CD4-positive, alpha-beta T cell treated with Interleukin-6 at 100 ng/mL for 8 hours (primary cell): Measurements from ENCODE around the gene PLCD4.

Experiments used
- DNase-seq: peaks from one replicate; pipeline ENCODE4 v3.0.0-alpha.2; 2020; ENCODE audit warnings: mixed read lengths, low spot score

The PLCD4 gene

GRCh38 chr2:218664653-218665052, 57.0 kb downstream of the PLCD4 start:
- no peak for DNase-seq

GRCh38 chr2:218671097-218671653, 63.5 kb downstream of the PLCD4 start:
- DNase-seq, result no peak

GRCh38 chr2:218671654-218672566, 64.2 kb downstream of the PLCD4 start, which contains the start of the genes RNF25 and STK36:
Gene RNF25 (minus strand): TSS chr2:218672002. CDS start chr2:218671970, 32 bp downstream.
Gene STK36 (plus strand): TSS chr2:218672086. CDS start chr2:218672830, 744 bp downstream.
- DNase-seq, result peak; percentile 77

- no peak for DNase-seq
Observed at GRCh38 chr2:218679119-218679518, 71.4 kb downstream of the PLCD4 start.

- no peak for DNase-seq
Observed at GRCh38 chr2:218680061-218680460, 72.4 kb downstream of the PLCD4 start.
